Body of pancreas (tissue), 4 donors: ENCODE data around the gene TULP4. TPM values are rescaled to one million over a fixed set of nuclear protein-coding genes. Genes with fewer than 3 reads are reported as not detected.
"Not testable (repeated sequence)": the region's sequence is repeated elsewhere in the genome, so short reads cannot be mapped to it uniquely, and the experiment has no call there.

Experiments
- ATAC-seq: fragments of 150-250 bp; one replicate; pipeline ENCODE4 v1.9.1; 2016
- DNase-seq, 4 donors: peaks; one replicate each; pipeline ENCODE4 v3.0.0-alpha.2; 2019
- H3K27ac ChIP-seq, 4 donors: fragments of 200-600 bp; sonication (generic); 1 replicate in 3 of 4; 2 replicates in 1 of 4; pipeline versions ENCODE4 v1.5.1 to v1.6.1; 2016 to 2019; ENCODE audit warnings: mild to moderate bottlenecking in 1 of 4, mixed read lengths in 1 of 4, moderate library complexity in 1 of 4
- H3K27me3 ChIP-seq, 2 donors: fragments of 200-600 bp; sonication (generic); one replicate each; pipeline ENCODE4 v1.6.0; 2016; ENCODE audit warnings: mild to moderate bottlenecking in 1 of 2
- H3K36me3 ChIP-seq, 2 donors: fragments of 200-600 bp; sonication (generic); replicated peaks in 1 of 2; 2 replicates each; pipeline ENCODE4 v1.5.1; 2016; ENCODE audit warnings: low read depth in 2 of 2; ENCODE audit not compliant: insufficient read depth in 1 of 2
- H3K4me1 ChIP-seq: fragments of 200-600 bp; sonication (generic); one replicate; pipeline ENCODE4 v1.6.0; 2016
- H3K4me3 ChIP-seq, 2 donors: fragments of 200-600 bp; sonication (generic); 1 replicate in 1 of 2; 2 replicates in 1 of 2; pipeline ENCODE4 v1.5.1; 2016 to 2019
- H3K9me3 ChIP-seq, 3 donors: fragments of 200-600 bp; sonication (generic); 1 replicate in 2 of 3; 2 replicates in 1 of 3; pipeline ENCODE4 v1.5.1; 2016
- CTCF ChIP-seq, 7 experiments: fragments of 450-650 bp in 4 of 7; fragments of 200-600 bp in 3 of 7; sonication (generic) in 3 of 7; IDR thresholded peaks; one replicate each; pipeline ENCODE4 v1.5.1; 2016 to 2019; ENCODE audit warnings: antibody characterized with exemption in 7 of 7
- POLR2A ChIP-seq, 3 donors: fragments of 450-650 bp; IDR thresholded peaks; one replicate each; pipeline ENCODE4 v1.6.1; 2016; ENCODE audit warnings: antibody characterized with exemption in 3 of 3, mild to moderate bottlenecking in 2 of 3
- WGBS, 2 donors: methylation state at CpG; one replicate each; pipeline ENCODE4 v1.1.5; 2017; 5-methylcytosine and 5-hydroxymethylcytosine counted together
- intact Hi-C: fragments of 100-400 bp; cut with DNase I; formaldehyde crosslinking; loops from one replicate; pipeline ENCODE4 v1.15.1; 2023
- total RNA-seq, 2 donors: library from RNA; depleted of rRNA; stranded (reverse); fragments of >200 nt; gene quantifications; one replicate each; pipeline ENCODE4 v1.1.0, GENCODE V29; 2016

TULP4 gene
- total RNA-seq, 2 donors from 2014 or later, result 81.2 to 92.3 TPM

- ATAC-seq (no peak), DNase-seq (no peak)
- TF ChIP-seq CTCF (IDR thresholded peaks at IDR 0.05), result no peak
- no peak for TF ChIP-seq POLR2A (IDR thresholded peaks at IDR 0.05)
- Histone ChIP-seq H3K4me3 (no peak overlapping the region), H3K27me3 (no peaks in the 10 kb centered on the region), H3K9me3 (no peaks in the 10 kb centered on the region), H3K27ac (no peak overlapping the region), H3K36me3 (no peaks in the 10 kb centered on the region), H3K4me1 (peaks cover 22% of the 10 kb centered on the region)
- 59% methylated on average over 6 of the region's 6 CpGs for WGBS, 2 donors
- intact Hi-C loops, result no loop called here
Observed at GRCh38 chr6:158552055-158552795, 240.0 kb downstream of the TULP4 start.

DNA sequence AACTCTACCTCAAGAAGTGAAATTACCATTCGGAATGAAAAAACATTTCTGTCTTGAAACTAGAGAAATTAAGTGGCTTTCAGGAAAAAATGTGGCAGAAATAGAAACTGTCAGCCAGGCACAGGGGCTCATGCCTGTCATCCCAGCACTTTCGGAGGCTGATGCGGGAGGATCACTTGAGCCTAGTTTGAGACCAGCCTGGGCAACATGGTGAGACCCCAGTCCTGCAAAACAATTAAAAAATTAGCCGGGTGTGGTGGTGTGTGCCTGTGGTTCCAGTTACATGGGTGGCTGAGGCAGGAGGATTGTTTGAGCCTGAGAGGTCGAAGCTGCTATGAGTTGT lies 240.5 kb downstream of the TULP4 start:
- Histone ChIP-seq H3K36me3 (no peaks in the 10 kb centered on the region), H3K27ac (no peak overlapping the region), H3K4me1 (peaks cover 22% of the 10 kb centered on the region), H3K27me3 (no peaks in the 10 kb centered on the region), H3K4me3 (no peak overlapping the region), H3K9me3 (no peaks in the 10 kb centered on the region)
- DNase-seq, result no peak
- no peak for ATAC-seq
- 89 to 95% methylated on average over 5 of the region's 5 CpGs for whole genome bisulfite sequencing, 2 donors
- intact Hi-C loops, result no loop called here
- TF ChIP-seq POLR2A (IDR thresholded peaks at IDR 0.05), result no peak
- TF ChIP-seq CTCF (IDR thresholded peaks at IDR 0.05), result no peak

GRCh38 chr6:158554611-158555361 lies 242.5 kb downstream of the TULP4 start:
- intact Hi-C loops, result no loop called here
- DNase-seq, result no peak
- Histone ChIP-seq H3K9me3 (no peaks in the 10 kb centered on the region), H3K27ac (peak overlapping the region in 3 of 4 donors; percentile 47 to 66 (median 62)), H3K4me3 (no peak overlapping the region), H3K36me3 (no peaks in the 10 kb centered on the region), H3K27me3 (no peaks in the 10 kb centered on the region), H3K4me1 (peaks cover 26% of the 10 kb centered on the region)
- TF ChIP-seq CTCF (IDR thresholded peaks at IDR 0.05), result no peak
- no peak for TF ChIP-seq POLR2A (IDR thresholded peaks at IDR 0.05)
- WGBS, 2 donors, result 33 to 37% methylated on average over 4 of the region's 4 CpGs
- no peak for ATAC-seq

DNA sequence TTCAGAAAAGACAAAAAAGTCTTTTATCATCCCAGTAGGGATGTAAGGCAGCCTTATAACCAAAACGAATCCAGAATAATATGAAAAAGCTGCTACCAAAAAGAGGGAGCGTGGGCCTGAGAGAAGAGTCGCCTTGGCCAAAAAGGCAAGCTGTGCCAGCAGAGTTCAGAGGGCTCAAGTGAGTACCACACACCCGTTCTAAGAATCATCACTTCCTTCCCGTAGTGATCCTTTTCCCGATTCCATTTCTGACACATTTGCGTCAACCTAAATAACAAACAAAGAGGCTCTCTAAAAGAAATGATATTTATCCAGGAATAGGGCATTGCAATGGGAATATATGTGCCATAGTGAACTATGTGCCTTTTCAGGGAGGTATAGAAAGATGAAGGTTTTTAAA lies 243.8 kb downstream of the TULP4 start:
- no peaks in the 10 kb centered on the region for H3K27me3 ChIP-seq
- intact Hi-C loops, result no loop called here
- no peaks in the 10 kb centered on the region for H3K36me3 ChIP-seq
- H3K4me3 ChIP-seq, result no peak overlapping the region
- H3K27ac ChIP-seq, result peak overlapping the region in 1 of 4 donors; percentile 66
- no peaks in the 10 kb centered on the region for H3K9me3 ChIP-seq
- peaks cover 29% of the 10 kb centered on the region for H3K4me1 ChIP-seq
- 79 to 80% methylated on average over 7 of the region's 7 CpGs for WGBS, 2 donors
- no peak for ATAC-seq
- TF ChIP-seq POLR2A (IDR thresholded peaks at IDR 0.05), result no peak
- TF ChIP-seq CTCF (IDR thresholded peaks at IDR 0.05), result no peak
- no peak for DNase-seq

DNA sequence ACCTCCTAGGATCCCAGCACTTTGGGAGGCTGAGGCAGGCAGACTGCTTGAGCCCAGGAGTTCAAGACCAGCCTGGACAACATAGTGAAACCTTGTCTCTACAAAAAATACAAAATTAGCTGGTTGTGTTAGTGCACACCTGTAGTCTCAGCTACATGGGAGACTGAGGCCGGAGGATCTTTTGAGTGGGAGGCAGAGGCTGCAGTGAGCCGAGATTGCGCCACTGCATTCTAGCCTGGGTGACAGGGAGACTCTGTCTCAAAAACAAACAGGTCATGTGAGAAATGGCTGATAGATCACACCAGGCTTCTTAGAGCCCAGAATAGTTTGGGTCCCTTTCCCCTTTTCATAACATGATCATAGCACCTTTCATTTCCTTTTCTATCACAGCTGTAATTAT lies 244.8 kb downstream of the TULP4 start:
- H3K27ac ChIP-seq, H3K36me3 ChIP-seq, intact Hi-C loops, ATAC-seq, H3K9me3 ChIP-seq, H3K4me3 ChIP-seq, H3K27me3 ChIP-seq, DNase-seq: not testable (repeated sequence)
- H3K4me1 ChIP-seq, result peaks cover 39% of the 10 kb centered on the region
- WGBS, 2 donors, result 95 to 97% methylated on average over 3 of the region's 3 CpGs
